Hepatocyte (in vitro differentiated cells): ENCODE results near the gene NBAS.

Experiments
- CTCF ChIP-seq: fragments of 200-600 bp; sonication (generic); IDR thresholded peaks from 2 replicates; pipeline ENCODE4 v1.5.1; 2016; ENCODE audit warnings: antibody characterized with exemption, mild to moderate bottlenecking; ENCODE audit not compliant: poor library complexity
- EZH2 ChIP-seq: fragments of 200-600 bp; sonication (generic); IDR thresholded peaks from 2 replicates; pipeline ENCODE4 v1.6.1; 2016; ENCODE audit warnings: antibody characterized with exemption, mild to moderate bottlenecking, borderline replicate concordance
- EZH2phosphoT487 ChIP-seq: fragments of 200-600 bp; sonication (generic); IDR thresholded peaks from one replicate; pipeline ENCODE4 v1.6.1; 2018; ENCODE audit warnings: antibody characterized with exemption, mild to moderate bottlenecking, low read depth, moderate library complexity; ENCODE audit not compliant: unreplicated experiment, severe bottlenecking

DNA sequence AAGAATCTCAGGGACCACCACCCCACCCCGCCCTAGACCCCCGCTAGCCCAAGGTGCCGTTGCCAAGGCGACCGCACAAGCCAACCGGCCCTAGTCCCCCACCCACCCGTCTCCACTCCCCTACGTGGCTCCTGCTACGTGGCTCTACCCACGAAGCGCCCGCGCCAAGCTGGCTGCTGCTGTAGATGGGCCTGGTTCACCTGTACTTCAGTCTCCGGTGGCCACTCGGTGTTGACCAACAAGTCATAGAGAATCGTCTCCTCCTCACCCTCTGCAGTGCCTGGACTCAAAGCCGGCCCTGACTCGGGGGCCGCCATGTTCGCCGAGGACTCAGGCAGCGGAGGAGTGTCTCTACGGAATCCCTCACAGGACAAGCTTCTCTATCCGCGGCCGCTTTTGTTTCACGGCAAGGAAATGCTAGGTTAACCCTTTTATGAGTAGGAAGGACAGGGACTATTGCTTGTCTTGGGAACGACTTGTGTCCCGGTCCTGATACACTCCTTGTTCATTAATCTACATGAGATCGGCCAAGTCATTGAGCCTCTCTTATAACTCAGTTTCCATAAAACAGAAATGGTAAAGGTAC lies at the start of gene NBAS:
- TF ChIP-seq EZH2phosphoT487 (no peak), CTCF (no peak), EZH2 (no peak)
